GM19238 (cell line): Measurements from ENCODE around the gene LHFPL3.
"Not testable (repeated sequence)": the region's sequence is repeated elsewhere in the genome, so short reads cannot be mapped to it uniquely, and the experiment has no call there.

Experiments used
- DNase-seq: peaks from one replicate; pipeline ENCODE4 v3.0.0; 2011; ENCODE audit warnings: low spot score; ENCODE audit not compliant: insufficient read length

The LHFPL3 gene

DNA sequence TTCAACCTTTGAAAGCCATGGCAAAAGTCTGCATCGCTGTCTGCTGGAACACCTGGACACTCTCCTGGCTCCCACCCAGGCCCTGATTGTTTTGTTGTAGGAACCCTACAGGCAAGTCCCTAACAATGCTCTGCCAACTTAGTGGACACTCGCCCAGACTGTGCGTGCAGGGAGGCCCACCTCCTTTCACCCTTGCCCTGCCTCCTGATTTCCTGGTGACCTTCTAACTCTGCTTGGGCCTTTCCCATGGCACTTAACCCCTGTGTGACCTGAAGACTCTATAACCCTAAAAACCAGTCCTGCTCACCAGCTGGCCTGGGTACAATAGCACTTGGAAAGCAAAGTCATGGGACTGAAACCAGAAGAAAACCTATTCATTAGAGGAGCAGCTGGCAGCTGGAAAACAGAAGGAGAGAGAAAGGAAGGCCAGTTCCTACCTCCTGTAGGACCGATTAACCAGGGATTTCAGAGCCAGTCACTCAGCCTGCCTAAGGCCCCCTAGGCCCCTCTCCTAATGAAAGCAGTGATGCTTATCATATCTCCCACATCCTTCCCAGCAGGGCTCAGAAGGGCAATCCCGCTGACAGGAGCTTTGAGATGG, 602.9 kb downstream of the LHFPL3 start:
- no peak for DNase-seq

DNA sequence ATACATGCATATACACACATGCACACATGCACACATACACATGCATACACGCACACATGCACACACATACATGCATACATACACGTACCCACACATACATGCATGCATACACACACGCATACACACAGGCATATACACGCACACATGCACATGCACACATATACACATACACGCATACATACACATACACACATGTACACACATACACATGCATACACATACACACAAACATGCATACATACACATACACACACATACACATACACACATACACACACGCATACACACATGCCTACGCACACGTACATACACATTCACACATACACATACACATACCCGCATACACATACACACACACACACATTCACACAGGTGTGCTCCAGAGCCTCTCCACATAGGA, 604.6 kb downstream of the LHFPL3 start:
- no peak for DNase-seq

DNA sequence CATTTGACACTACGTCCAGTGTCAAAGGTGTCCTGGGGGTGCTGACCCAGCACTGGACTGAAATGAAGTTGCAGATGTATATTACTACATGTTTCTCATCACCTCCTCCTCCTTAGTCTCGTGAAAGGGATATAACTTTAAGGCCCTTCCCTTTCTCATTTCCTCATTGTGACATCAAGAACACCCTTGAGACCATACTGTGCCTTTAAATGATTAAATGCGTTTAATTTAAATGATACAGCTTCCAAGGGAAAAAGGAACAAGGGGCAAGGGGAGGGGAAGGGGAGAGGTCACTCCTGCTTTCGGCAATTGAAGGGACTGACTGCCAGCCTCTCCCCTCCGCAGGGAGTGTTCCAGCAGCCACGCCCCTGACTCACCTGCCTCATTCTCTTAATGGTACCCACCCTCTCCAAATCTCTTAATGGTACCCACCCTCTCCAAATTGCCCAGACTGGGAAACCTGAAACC, 605.2 kb downstream of the LHFPL3 start:
- DNase-seq: no peak

DNA sequence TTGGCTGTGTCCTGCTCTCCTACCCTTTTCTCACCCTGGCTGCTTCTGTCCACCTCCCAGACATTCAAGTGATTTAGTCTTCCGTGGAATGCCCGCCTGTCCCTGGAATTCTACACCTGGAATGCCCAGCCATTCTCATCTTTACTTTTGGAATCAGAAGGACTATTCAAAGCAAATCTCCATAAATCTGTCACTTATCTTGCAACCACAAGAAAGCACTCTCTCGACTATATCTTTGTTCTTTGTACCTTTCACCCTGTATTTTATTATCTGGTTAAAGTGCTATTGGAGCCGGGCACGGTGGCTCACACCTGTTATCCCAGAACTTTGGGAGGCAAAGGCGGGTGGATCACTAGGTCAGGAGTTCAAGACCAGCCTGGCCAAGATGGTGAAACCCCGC, 606.3 kb downstream of the LHFPL3 start:
- no peak for DNase-seq

DNA sequence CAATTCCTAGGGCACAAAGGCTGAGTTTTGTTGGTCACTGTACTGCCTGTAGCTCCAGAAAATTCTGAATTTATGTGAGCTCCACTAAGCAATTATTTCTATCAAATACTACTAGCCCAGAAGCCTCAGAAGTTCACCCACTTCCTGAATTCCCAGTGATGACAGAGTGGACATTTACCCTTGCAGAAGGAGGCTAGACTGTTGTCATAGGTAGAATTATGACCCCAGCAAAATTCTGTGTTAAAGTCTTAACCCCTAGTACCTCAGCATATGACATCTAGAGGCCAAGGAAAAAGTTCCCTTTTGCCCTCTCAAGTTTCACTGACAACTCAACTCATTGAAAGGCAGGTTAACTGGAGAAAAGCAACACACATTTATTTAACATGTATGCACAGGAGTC, 606.9 kb downstream of the LHFPL3 start:
- DNase-seq: no peak

DNA sequence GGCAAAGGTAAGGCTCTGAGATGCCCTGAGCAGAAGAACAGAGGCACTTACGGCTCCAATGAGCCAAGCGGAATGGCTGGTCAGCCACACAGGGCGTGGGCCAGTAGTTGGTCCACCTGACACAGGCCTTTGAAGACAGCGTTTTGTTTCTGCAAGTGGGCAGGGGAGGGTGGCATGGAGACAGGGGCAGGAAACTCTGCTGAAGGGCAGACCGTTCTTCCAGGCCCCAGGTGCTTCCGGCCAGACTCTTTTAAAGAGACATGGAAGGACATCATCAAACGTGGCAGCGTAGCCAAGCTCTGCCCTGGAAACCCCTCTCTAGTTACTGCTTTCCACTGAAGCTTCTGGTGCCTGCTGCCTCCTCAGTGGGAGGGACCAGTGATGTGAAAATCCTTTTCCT, 608.1 kb downstream of the LHFPL3 start:
- DNase-seq: no peak

DNA sequence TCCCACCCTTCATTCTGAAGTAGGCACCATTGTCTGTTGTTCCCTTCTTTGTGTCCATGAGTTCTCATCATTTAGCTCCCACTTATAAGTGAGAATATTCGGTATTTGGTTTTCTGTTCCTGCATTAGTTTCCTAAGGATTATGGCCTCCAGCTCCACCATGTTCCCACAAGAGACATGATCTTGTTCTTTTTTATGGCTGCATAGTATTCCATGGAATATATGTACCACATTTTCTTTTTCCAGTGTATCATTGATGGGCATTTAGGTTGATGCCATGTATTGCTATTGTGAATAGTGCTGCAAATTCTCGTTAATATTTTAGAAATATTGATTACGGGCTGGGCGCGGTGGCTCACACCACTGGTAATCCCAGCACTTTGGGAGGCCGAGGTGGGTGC, 609.1 kb downstream of the LHFPL3 start:
- DNase-seq: not testable (repeated sequence)

DNA sequence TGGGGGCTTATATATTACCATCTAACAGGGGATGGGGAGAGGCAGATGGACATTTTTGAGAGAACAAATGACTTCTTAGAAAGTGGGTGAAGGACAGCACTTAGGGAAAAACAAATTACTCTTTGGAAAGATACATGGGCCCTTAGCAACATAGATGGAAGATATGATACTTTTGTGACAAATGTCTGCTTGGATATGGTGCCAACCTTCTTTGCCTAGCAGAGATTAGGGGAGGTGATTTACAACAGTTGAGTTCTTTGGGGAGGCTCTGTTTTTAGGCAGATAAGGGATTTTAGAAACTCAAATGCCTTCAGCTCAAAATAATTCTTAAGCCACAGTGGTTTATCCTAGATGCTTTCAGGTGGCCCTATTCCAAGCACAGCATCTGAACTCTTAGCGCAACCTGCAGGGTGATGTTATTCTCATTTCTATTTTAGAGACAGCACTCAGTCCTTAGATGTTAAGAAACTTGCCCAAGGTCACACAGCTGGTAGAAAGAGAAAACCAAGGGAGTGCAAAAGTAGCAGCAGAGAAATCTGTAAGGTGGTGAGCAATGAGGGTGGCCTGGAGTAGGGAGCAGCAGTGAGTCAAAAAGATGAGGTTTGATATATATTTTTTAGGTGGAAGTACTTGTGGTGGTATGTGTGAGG, 610.5 kb downstream of the LHFPL3 start:
- DNase-seq: no peak

DNA sequence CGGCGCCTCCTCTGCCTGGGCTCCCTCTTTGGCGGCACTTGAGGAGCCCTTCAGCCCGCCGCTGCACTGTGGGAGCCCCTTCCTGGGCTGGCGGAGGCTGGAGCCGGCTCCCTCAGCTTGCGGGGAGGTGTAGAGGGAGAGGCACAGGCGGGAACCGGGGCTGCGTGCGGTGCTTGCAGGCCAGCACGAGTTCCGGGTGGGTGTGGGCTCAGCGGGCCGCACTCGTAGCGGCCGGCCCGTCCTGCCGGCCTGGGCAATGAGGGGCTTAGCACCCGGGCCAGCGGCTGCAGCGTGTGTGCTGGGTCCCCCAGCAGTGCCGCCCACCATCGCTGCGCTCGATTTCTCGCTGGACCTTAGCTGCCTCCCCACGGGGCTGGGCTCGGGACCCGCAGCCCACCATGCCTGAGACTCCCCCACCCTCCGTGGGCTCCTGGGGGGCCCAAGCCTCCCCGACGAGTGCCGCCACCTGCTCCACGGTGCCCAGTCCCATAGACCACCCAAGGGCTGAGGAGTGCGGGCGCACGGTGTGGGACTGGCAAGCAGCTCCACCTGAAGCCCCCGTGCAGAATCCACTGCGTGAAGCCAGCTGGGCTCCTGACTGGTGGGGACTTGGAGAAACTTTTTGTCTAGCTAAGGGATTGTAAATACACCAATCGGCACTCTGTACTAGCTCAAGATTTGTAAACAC, 611.8 kb downstream of the LHFPL3 start:
- no peak for DNase-seq

DNA sequence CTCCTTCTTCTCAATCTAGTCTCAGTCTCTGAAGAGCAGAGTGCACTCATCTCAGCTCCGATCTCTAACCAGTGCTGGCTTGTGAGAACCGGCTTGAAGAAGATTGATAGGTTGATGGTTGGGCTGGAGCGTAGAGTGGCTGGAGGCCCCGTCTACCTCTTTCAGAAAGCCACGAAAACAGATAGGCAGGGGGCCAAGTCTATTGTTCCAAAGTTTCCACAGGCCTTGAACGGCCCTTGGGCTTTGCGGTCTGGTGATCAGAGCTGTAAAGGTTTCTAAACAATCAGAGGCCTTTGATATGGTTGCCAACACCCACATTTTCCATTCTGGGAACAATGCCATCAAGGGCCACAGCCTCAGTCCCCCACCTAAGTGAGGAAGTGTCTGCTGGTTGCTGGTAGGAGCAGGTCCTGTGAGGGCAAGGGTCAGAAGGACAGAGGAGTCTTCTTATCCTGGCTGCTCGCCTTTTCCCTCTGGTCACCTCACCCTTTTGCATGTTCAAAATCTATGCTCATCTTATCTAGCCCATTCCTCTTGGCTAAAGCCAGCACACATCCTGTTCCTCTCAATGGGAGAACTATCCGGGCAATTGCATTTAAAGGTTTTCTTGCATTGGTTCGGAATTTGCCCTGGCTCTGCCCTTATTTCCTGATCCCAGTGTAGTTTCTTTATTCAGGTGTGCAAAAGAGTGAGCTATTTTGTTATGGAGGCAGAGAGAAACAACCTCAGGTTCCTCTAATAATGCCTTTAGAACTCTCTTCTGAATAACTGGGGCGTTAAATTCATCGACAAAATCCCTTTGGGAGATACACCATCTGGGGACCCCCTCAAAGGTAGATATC, 615.3 kb downstream of the LHFPL3 start:
- peak; percentile 33 for DNase-seq

DNA sequence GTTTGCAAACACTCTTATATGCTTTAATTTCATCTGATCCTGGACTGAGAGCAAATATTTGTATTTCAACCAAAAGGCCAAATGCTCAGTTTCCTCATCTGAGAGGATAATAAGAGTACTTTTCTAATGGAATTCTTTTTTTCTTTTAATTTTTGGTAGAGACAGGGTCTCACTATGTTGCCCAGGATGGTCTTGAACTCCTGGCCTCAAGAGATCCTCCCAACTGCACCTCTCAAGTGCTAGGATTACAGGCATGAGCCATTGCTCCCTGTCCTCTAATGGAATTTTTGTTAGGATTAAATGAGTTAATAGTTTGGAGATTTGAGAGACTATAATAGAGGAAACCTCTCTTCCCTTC, 617.2 kb downstream of the LHFPL3 start:
- DNase-seq: no peak

DNA sequence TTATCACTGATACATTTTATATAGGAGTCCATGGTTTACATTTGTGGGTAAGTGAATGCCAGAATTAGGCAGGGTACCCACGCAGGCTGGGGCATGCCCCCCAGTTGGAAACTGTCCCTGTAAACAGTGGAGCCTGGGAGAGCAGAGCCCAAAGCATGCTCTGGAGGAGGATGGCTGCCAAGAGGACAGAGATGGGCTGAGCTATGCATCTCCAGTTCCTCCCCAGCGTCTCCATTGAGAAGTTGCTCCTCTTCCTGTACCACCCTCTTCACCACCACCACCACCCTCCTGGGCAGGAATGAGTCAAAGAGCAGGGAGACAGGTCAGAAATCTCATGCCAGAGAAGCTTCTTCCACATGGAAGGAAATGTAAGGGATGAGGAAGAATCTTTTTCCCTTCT, 617.9 kb downstream of the LHFPL3 start:
- DNase-seq: no peak

DNA sequence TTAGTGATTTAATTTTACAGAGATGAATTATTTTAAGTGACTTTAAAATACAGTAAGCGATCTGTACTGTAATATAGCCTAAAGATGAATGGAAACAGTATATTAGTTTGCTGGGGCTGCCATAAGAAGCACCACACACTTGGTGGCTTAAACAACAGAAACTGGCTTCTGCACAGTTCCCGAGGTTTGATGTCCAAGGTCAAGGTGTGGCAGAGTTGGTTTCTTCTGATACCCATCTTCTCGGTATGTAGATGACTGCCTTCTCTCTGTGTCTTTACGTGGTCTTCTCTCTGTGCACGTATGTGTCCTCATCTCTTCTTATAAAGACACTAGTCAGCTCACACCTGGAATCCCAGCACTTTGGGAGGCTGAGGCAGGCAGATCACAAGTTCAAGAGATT, 621.6 kb downstream of the LHFPL3 start:
- no peak for DNase-seq

DNA sequence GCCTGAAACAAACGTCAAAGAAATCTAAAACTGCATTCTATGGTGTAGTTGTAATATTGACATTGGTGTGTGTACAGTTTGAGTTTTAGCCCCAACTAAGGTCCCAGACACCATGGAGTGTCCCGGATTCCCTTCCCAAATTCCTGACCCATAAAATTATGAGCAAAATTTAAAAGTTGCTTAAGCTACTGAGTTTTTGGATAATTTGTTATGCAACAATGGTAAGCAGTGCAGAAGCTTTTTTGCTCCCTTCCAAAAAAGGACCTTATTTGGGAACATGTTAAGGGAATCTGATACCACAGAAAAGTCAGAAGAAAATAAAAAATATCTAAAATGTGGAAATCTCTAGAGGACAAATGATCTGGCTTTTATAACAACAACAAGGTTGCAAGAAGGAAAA, 622.4 kb downstream of the LHFPL3 start:
- DNase-seq: no peak

DNA sequence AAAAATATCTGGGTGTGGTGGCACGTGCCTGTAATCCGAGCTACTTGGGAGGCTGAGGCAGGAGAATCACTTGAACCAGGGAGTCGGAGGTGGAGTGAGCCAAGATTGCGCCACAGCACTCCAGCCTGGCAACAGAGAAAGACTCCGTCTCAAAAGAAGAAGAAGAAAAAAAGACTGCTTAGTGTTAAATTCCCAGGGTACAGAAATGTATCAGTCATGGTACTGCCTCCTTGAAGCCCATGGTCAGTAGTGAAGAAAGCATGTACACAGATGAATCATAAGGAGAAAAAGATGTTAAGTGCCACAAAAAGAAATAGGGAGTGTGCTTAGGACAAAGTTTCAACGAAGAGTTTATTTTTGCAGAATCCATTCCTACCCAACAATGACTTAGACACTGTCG, 623.1 kb downstream of the LHFPL3 start:
- no peak for DNase-seq

DNA sequence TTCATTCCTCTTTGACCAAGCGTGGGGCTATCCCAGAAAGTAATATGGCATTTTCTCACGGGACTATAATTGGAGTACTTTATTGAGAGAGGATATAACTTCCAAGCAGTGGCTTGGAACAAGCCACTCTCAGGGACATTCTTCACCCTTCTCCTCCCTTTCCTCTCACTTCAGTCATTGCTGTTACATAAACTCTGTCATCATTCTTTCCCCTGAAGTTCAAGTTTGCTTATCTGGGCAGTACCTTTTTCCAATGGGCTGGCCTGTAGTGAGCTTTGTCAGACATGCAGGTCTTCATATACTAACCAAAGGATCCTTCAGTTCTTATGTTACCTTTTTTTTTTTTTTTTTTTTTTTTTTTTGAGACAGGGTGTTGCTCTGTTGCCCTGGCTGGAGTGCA, 626.9 kb downstream of the LHFPL3 start:
- DNase-seq: no peak
